Fibroblast of lung (primary cell): ENCODE results near the gene PRCD. TPM values are rescaled to one million over a fixed set of nuclear protein-coding genes. Genes with fewer than 3 reads are reported as not detected.
"Not testable (repeated sequence)": the region's sequence is repeated elsewhere in the genome, so short reads cannot be mapped to it uniquely, and the experiment has no call there.

Experiments
- DNase-seq, 2 donors: peaks; one replicate each; pipeline versions ENCODE4 v3.0.0 to v3.0.0-alpha.2; 2010; ENCODE audit warnings: low read depth in 2 of 2
- H2AFZ ChIP-seq: 2 replicates; pipeline ENCODE4 v1.5.1; 2012; ENCODE audit warnings: low read length, control low read depth, inconsistent platforms
- H3K27ac ChIP-seq: 2 replicates; pipeline ENCODE4 v1.5.1; 2011; ENCODE audit warnings: low read length, control low read depth; ENCODE audit not compliant: insufficient read depth
- H3K27me3 ChIP-seq: 2 replicates; pipeline ENCODE4 v1.5.1; 2011; ENCODE audit warnings: mild to moderate bottlenecking, low read length; ENCODE audit not compliant: control insufficient read depth, insufficient read depth
- H3K36me3 ChIP-seq: 2 replicates; pipeline ENCODE4 v1.5.1; 2011; ENCODE audit warnings: low read length; ENCODE audit not compliant: control insufficient read depth, insufficient read depth
- H3K4me1 ChIP-seq: 2 replicates; pipeline ENCODE4 v1.5.1; 2011; ENCODE audit warnings: low read length; ENCODE audit not compliant: control insufficient read depth, insufficient read depth; ENCODE audit errors: extremely low read depth
- H3K4me2 ChIP-seq: 2 replicates; pipeline ENCODE4 v1.5.1; 2011; ENCODE audit warnings: low read length, control low read depth; ENCODE audit not compliant: insufficient read depth; ENCODE audit errors: extremely low read depth
- H3K4me3 ChIP-seq, 4 experiments: fragments of 200-600 bp in 1 of 4; sonication (generic) in 1 of 4; replicated peaks in 1 of 4; 2 replicates each; pipeline ENCODE4 v1.5.1; 2011 to 2016; ENCODE audit warnings: low read length in 4 of 4, low read depth in 3 of 4, mild to moderate bottlenecking in 3 of 4, control low read depth in 2 of 4, inconsistent platforms in 1 of 4, mixed read lengths in 1 of 4; ENCODE audit not compliant: insufficient read depth in 1 of 4; ENCODE audit errors: control extremely low read depth in 1 of 4
- H3K79me2 ChIP-seq: 2 replicates; pipeline ENCODE4 v1.5.1; 2012; ENCODE audit warnings: mild to moderate bottlenecking, low read length, inconsistent platforms; ENCODE audit not compliant: control insufficient read depth, insufficient read depth
- H3K9ac ChIP-seq: 2 replicates; pipeline ENCODE4 v1.5.1; 2011; ENCODE audit warnings: mild to moderate bottlenecking, low read length, control low read depth; ENCODE audit not compliant: insufficient read depth
- H3K9me3 ChIP-seq: 2 replicates; pipeline ENCODE4 v1.5.1; 2012; ENCODE audit warnings: low read depth, low read length; ENCODE audit not compliant: control insufficient read depth, insufficient read depth
- H4K20me1 ChIP-seq: 2 replicates; pipeline ENCODE4 v1.5.1; 2011; ENCODE audit warnings: low read length; ENCODE audit not compliant: control insufficient read depth, insufficient read depth; ENCODE audit errors: extremely low read depth
- CTCF ChIP-seq, 2 donors: IDR thresholded peaks in 1 of 2; conservative IDR thresholded peaks in 1 of 2; 1 replicate in 1 of 2; 2 replicates in 1 of 2; pipeline ENCODE4 v1.5.1; 2011 to 2012; ENCODE audit warnings: low read length in 2 of 2, control low read depth in 1 of 2, inconsistent platforms in 1 of 2, low read depth in 1 of 2, mild to moderate bottlenecking in 1 of 2
- EZH2 ChIP-seq: IDR thresholded peaks from 2 replicates; pipeline ENCODE4 v1.5.1; 2012; ENCODE audit warnings: low read length, control low read depth, mild to moderate bottlenecking; ENCODE audit errors: missing control alignments
- polyA plus RNA-seq, 2 donors: library from polyadenylated mRNA; depleted of rRNA in 1 of 2; stranded (reverse) in 1 of 2; unstranded in 1 of 2; fragments of >200 nt; gene quantifications; 2 replicates each; pipeline ENCODE4 v1.2.1, GENCODE V29; 2011 to 2012; ENCODE audit warnings: missing spikeins in 1 of 2
- total RNA-seq: library from RNA; depleted of rRNA; stranded (reverse); fragments of >200 nt; gene quantifications from 2 replicates; pipeline ENCODE4 v1.2.1, GENCODE V29; 2014

Gene PRCD
- total and polyA plus RNA-seq, 2 donors (not counting 1 experiment from before 2014, with no cell fraction given): 0.89 to 4.3 TPM

DNA sequence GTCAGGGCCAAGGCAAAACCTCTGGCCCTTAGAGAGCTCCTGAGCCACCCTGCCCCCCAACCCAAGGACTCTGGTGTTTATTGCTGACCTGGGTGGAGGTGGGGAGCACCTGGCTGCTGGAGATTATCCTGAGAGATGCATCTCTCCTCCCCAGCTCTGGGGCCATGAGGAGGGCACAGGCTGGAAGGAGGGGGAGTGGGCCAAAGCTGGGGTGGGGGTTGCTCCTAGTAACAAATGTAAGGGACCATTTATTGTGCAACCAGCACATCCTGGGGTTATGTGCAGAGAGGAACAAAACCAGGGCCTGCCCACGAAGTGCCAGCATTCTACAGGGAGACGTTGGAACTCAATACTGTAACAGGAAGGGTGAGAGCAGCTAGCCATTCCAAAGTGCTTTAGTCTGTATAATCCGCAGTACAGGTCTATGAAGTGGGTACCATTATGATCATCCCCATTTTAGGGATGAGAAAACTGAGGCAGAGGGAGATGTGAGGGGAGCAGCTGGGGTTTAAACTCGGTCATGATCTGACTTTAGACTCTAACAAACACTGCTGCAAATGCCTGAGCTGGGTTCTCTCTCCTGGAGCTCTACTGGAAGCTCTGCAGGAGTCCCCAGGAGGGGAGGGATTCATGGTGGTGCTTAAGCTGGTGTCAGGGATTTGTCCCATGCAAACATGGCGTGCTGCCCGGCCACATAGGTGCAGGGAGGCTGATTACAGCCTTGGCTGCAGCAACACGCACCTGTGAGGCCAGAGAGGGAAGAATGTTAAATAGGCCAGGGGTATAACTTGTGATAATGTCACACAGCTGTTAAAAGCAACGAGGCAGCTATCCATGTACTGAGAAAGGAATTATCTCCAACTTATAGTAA is 37.3 kb upstream of the PRCD start:
- TF ChIP-seq CTCF (conservative IDR thresholded peaks at IDR 0.05 in 1 of 2, IDR thresholded peaks at IDR 0.05 in 1 of 2; ENCODE audit: low read depth in 1 of 2, low read length in 2 of 2): no peak
- no peak for TF ChIP-seq EZH2
- Histone ChIP-seq H4K20me1 (no peaks in the 10 kb centered on the region), H3K4me1 (peaks cover 17% of the 10 kb centered on the region), H3K9ac (no peak overlapping the region), H3K27me3 (peaks cover 2% of the 10 kb centered on the region), H2AFZ (no peak overlapping the region), H3K27ac (no peak overlapping the region), H3K79me2 (no peaks in the 10 kb centered on the region), H3K36me3 (no peaks in the 10 kb centered on the region), H3K4me3 (no peak overlapping the region), H3K4me2 (no peak overlapping the region), H3K9me3 (no peaks in the 10 kb centered on the region)
- DNase-seq: no peak

- no peak for DNase-seq
- no peaks in the 10 kb centered on the region for H4K20me1 ChIP-seq
- no peak overlapping the region for H3K4me3 ChIP-seq
- H3K9me3 ChIP-seq: no peaks in the 10 kb centered on the region
- H3K4me2 ChIP-seq: no peak overlapping the region
- H3K27ac ChIP-seq: no peak overlapping the region
- H2AFZ ChIP-seq: no peak overlapping the region
- no peaks in the 10 kb centered on the region for H3K79me2 ChIP-seq
- H3K27me3 ChIP-seq: peaks cover 2% of the 10 kb centered on the region
- no peaks in the 10 kb centered on the region for H3K36me3 ChIP-seq
- H3K4me1 ChIP-seq: peaks cover 4% of the 10 kb centered on the region
- H3K9ac ChIP-seq: no peak overlapping the region
- TF ChIP-seq EZH2: no peak
- TF ChIP-seq CTCF (conservative IDR thresholded peaks at IDR 0.05 in 1 of 2, IDR thresholded peaks at IDR 0.05 in 1 of 2; ENCODE audit: low read depth in 1 of 2, low read length in 2 of 2): no peak
Measured at GRCh38 chr17:76504117-76504516, 35.7 kb upstream of the PRCD start.

DNA sequence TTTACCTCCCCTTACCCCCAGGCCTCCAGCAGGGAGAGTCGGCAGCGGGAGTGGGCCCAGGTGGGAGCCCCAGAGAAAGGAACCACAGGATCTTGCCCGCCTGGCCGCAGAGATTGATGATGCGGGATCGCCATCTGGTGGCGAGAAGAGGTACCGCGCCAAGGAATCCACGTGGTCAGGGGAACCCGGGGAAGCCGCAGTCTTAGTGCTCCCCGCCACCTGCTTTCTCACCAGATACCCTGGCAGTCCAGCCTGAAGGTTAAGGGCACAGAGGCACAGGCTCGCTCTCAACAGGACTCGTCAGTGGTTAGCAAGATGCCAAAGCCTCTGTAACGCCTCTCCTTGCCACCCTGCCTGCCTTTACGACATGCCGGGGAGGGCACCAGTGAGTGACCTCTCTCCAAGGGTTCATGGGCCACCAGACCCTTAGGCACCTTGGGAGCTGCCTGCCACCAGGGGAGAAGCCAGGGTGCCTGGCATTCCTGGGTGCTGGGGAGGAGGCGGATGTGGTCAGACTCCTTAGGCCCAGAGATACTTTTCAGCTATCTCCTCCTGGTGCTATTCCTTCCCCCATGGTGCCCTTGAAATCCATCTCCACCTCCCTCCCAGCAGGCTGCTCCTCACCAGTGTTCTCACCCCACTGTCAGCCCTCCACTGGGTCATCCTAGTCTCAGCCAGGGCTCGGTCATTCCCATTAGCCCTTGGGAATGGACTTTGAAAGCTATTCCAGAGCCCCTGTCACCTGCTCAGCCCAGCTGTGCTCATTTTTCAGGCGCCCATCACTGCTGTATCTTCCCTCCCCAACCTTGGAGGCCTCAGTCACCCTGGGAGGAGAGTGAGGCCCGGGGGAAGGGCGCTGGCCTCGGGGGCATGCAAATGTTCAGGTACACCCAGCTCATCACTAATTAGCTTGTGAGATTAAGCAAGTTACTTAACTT is 33.2 kb upstream of the PRCD start:
- Histone ChIP-seq H3K4me1 (peaks cover 4% of the 10 kb centered on the region), H3K79me2 (no peaks in the 10 kb centered on the region), H3K9ac (no peak overlapping the region), H3K9me3 (no peaks in the 10 kb centered on the region), H3K4me2 (no peak overlapping the region), H2AFZ (no peak overlapping the region), H3K36me3 (no peaks in the 10 kb centered on the region), H3K27ac (no peak overlapping the region), H3K4me3 (no peak overlapping the region), H3K27me3 (peaks cover 4% of the 10 kb centered on the region), H4K20me1 (no peaks in the 10 kb centered on the region)
- TF ChIP-seq CTCF (conservative IDR thresholded peaks at IDR 0.05 in 1 of 2, IDR thresholded peaks at IDR 0.05 in 1 of 2; ENCODE audit: low read depth in 1 of 2, low read length in 2 of 2) (peak; percentile 78 to 87), EZH2 (no peak)
- peak; percentile 39 to 60 for DNase-seq

GRCh38 chr17:76508472-76509063 is 31.3 kb upstream of the PRCD start:
- H3K36me3 ChIP-seq, H2AFZ ChIP-seq, H3K4me3 ChIP-seq, H3K4me2 ChIP-seq, H3K9ac ChIP-seq, H3K27me3 ChIP-seq, H4K20me1 ChIP-seq, H3K79me2 ChIP-seq, H3K9me3 ChIP-seq, H3K27ac ChIP-seq, H3K4me1 ChIP-seq, DNase-seq: not testable (repeated sequence)
